Endodermal cell (in vitro differentiated cells): Measurements from ENCODE around the gene PAQR7. TPM values are rescaled to one million over a fixed set of nuclear protein-coding genes. Genes with fewer than 3 reads are reported as not detected.

Source experiments
- DNase-seq: peaks from one replicate; pipeline ENCODE4 v3.0.0-alpha.2; 2017
- H3K27ac ChIP-seq: 2 replicates; pipeline ENCODE4 v1.5.1; 2013; ENCODE audit warnings: mild to moderate bottlenecking, low read depth, low read length, moderate library complexity
- H3K27me3 ChIP-seq: 2 replicates; pipeline ENCODE4 v1.6.1; 2013; ENCODE audit warnings: mild to moderate bottlenecking, low read length, moderate library complexity; ENCODE audit not compliant: insufficient read depth, control insufficient read depth, poor library complexity, severe bottlenecking
- H3K36me3 ChIP-seq: 2 replicates; pipeline ENCODE4 v1.7.0; 2013; ENCODE audit warnings: mild to moderate bottlenecking, low read length, moderate library complexity; ENCODE audit not compliant: control insufficient read depth, insufficient read depth
- H3K4me1 ChIP-seq: one replicate; pipeline ENCODE4 v1.7.0; 2013; ENCODE audit warnings: low read length; ENCODE audit not compliant: control insufficient read depth, insufficient read depth
- H3K4me3 ChIP-seq: 2 replicates; pipeline ENCODE4 v1.5.1; 2013; ENCODE audit warnings: mild to moderate bottlenecking, low read length, moderate library complexity
- H3K9ac ChIP-seq: 2 replicates; pipeline ENCODE4 v1.6.1; 2013; ENCODE audit warnings: mild to moderate bottlenecking, low read length, moderate library complexity; ENCODE audit not compliant: poor library complexity, severe bottlenecking; ENCODE audit errors: extremely low read depth
- H3K9me3 ChIP-seq: 2 replicates; pipeline ENCODE4 v1.6.1; 2013; ENCODE audit warnings: mild to moderate bottlenecking, low read length, moderate library complexity; ENCODE audit not compliant: control insufficient read depth
- H3K27ac Mint-ChIP-seq: 2 replicates; pipeline ENCODE4 v1.8.0; 2020; ENCODE audit warnings: mixed read lengths
- H3K27me3 Mint-ChIP-seq: 2 replicates; pipeline ENCODE4 v1.8.0; 2021; ENCODE audit warnings: mild to moderate bottlenecking, mixed read lengths; ENCODE audit not compliant: insufficient read depth
- H3K36me3 Mint-ChIP-seq: 2 replicates; pipeline ENCODE4 v1.8.0; 2020; ENCODE audit warnings: low read depth, mixed read lengths
- H3K4me1 Mint-ChIP-seq: 2 replicates; pipeline ENCODE4 v1.8.0; 2020; ENCODE audit warnings: mixed read lengths
- H3K4me3 Mint-ChIP-seq: 2 replicates; pipeline ENCODE4 v1.8.0; 2020; ENCODE audit warnings: mild to moderate bottlenecking, moderate library complexity, mixed read lengths
- H3K9me3 Mint-ChIP-seq: 2 replicates; pipeline ENCODE4 v1.8.0; 2020; ENCODE audit warnings: mild to moderate bottlenecking, mixed read lengths
- WGBS, 2 experiments: methylation state at CpG; one replicate each; pipeline versions ENCODE4 v1.1.5 to v1.1.7; 2013; ENCODE audit warnings: missing lambda C conversion rate in 2 of 2, mixed read lengths in 1 of 2; ENCODE audit not compliant: insufficient coverage in 1 of 2, insufficient read length in 1 of 2; 5-methylcytosine and 5-hydroxymethylcytosine counted together
- total RNA-seq, 2 donors: library from RNA; stranded (reverse); fragmentation: NEBNext Ultra II Directional in 1 of 2; extraction: Animal tissue kit (Norgen Biotek cat#: 25700) in 1 of 2; gene quantifications; 2 replicates in 1 of 2; 3 replicates in 1 of 2; pipeline ENCODE4 v1.2.1, GENCODE V29; 2021
- TF ChIP-seq, protein P1 (sequence below): fragments of 200-600 bp; sonication (generic); conservative IDR thresholded peaks from 2 replicates; pipeline ENCODE4 v1.5.0; 2021; ENCODE audit warnings: antibody characterized with exemption, mild to moderate bottlenecking

The PAQR7 gene
- total RNA-seq, 2 donors from 2014 or later: 11.7 to 15.0 TPM

DNA sequence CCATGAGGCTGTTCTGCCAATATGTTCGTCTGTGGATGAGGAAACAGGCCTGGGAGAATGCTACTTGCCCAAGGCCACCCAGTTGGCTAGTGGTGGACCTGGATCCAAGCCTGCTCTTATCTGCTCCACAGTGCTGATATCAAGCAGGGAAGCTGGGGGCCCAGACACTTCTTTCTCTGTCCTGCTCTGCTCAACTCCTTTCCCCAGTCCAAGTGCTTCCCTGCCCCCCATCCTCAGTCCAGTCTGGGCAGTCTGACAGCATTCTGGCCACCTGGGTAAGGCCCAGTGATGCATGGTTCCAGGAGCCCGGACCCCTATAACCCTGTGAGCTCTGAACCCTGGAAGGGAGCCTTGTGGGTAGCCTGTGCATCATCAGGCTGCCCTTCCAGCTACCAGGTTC lies 4.2 kb upstream of the PAQR7 start:
- Histone ChIP-seq H3K4me1 (no peaks in the 10 kb centered on the region), H3K27me3 (no peaks in the 10 kb centered on the region), H3K27ac (no peak overlapping the region), H3K36me3 (no peaks in the 10 kb centered on the region), H3K4me3 (no peak overlapping the region), H3K9me3 (no peaks in the 10 kb centered on the region), H3K9ac (no peak overlapping the region)
- Mint-ChIP-seq H3K27me3 (peaks cover 23% of the 10 kb centered on the region), H3K4me3 (no peak overlapping the region), H3K9me3 (no peaks in the 10 kb centered on the region), H3K4me1 (peaks cover 9% of the 10 kb centered on the region), H3K36me3 (no peaks in the 10 kb centered on the region), H3K27ac (no peak overlapping the region)
- 83 to 86% methylated on average over 2 of the region's 2 CpGs for WGBS, 2 experiments
- TF ChIP-seq, protein P1, sequence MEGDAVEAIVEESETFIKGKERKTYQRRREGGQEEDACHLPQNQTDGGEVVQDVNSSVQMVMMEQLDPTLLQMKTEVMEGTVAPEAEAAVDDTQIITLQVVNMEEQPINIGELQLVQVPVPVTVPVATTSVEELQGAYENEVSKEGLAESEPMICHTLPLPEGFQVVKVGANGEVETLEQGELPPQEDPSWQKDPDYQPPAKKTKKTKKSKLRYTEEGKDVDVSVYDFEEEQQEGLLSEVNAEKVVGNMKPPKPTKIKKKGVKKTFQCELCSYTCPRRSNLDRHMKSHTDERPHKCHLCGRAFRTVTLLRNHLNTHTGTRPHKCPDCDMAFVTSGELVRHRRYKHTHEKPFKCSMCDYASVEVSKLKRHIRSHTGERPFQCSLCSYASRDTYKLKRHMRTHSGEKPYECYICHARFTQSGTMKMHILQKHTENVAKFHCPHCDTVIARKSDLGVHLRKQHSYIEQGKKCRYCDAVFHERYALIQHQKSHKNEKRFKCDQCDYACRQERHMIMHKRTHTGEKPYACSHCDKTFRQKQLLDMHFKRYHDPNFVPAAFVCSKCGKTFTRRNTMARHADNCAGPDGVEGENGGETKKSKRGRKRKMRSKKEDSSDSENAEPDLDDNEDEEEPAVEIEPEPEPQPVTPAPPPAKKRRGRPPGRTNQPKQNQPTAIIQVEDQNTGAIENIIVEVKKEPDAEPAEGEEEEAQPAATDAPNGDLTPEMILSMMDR: no peak
- DNase-seq: no peak

DNA sequence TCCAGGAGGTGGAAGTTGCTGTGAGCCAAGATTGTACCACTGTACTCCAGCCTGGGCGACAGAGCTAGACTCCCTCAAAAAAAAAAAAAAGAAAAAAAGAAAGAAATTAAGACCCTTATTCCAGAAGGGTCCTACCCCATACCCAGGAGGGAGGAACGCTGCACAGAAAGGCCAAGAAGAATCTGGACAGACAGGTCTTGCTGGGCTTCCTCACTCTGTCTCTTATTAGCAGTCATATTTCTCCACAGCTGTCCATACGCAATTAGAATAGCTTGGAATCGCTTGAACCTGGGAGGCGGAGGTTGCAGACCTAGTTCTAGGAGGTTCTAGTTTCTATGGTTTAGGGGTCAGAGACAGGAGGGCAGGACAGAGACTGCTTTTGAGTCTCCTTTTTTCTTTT lies 3.2 kb upstream of the PAQR7 start:
- Mint-ChIP-seq H3K36me3 (no peaks in the 10 kb centered on the region), H3K27ac (no peak overlapping the region), H3K4me3 (no peak overlapping the region), H3K4me1 (peaks cover 9% of the 10 kb centered on the region), H3K27me3 (peaks cover 23% of the 10 kb centered on the region), H3K9me3 (no peaks in the 10 kb centered on the region)
- Histone ChIP-seq H3K4me3 (no peak overlapping the region), H3K4me1 (peaks cover 3% of the 10 kb centered on the region), H3K27me3 (no peaks in the 10 kb centered on the region), H3K36me3 (no peaks in the 10 kb centered on the region), H3K27ac (no peak overlapping the region), H3K9me3 (no peaks in the 10 kb centered on the region), H3K9ac (no peak overlapping the region)
- no peak for DNase-seq
- WGBS, 2 experiments: 85 to 95% methylated on average over 3 to 5 of the region's 5 CpGs
- TF ChIP-seq, protein P1: no peak

DNA sequence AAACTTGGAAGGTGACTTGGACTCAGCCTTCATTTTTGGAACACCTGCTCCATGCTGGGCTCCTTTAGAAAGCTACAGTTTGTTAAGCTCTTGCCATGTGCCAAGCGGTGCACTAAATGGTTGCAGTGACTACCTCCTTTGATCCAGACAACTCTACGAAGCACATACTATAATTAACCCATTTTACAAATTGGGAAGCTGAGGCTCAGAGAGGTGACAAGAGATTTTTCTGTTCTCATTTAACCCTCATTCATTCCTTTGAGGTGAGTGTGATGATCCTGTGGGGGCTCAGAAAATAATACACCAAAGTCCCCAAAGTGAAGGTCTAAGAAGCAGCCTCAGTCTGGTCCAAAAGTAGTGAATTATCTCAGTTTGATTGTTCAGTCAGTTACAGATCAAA lies 1.6 kb upstream of the PAQR7 start:
- Histone ChIP-seq H3K27me3 (no peaks in the 10 kb centered on the region), H3K36me3 (no peaks in the 10 kb centered on the region), H3K4me1 (peaks cover 3% of the 10 kb centered on the region), H3K4me3 (no peak overlapping the region), H3K27ac (no peak overlapping the region), H3K9me3 (no peaks in the 10 kb centered on the region), H3K9ac (no peak overlapping the region)
- Mint-ChIP-seq H3K9me3 (no peaks in the 10 kb centered on the region), H3K4me1 (peaks cover 9% of the 10 kb centered on the region), H3K4me3 (no peak overlapping the region), H3K27ac (no peak overlapping the region), H3K27me3 (peaks cover 23% of the 10 kb centered on the region), H3K36me3 (no peaks in the 10 kb centered on the region)
- 98 to 100% methylated on average over 1 to 2 of the region's 2 CpGs for WGBS, 2 experiments
- TF ChIP-seq, protein P1: no peak
- DNase-seq: no peak
